Dermis blood vessel endothelial cell (primary cell): ENCODE data around the gene TFR2. TPM values are rescaled to one million over a fixed set of nuclear protein-coding genes. Genes with fewer than 3 reads are reported as not detected.
A peak's percentile ranks its signal among the peaks of the same experiment; 100 is the strongest.

Experiments
- DNase-seq: peaks from one replicate; pipeline ENCODE4 v3.0.0; 2010
- total RNA-seq: library from RNA; depleted of rRNA; stranded (reverse); fragments of >200 nt; gene quantifications from 2 replicates; pipeline ENCODE4 v1.2.3, GENCODE V29; 2014

Gene TFR2
- total RNA-seq, 1 donor from 2014 or later: 0.68 TPM

- DNase-seq: peak; percentile 75
Observed at GRCh38 chr7:100584683-100585510, 56.5 kb downstream of the TFR2 start.

GRCh38 chr7:100584054-100584682 is 57.2 kb downstream of the TFR2 start:
- DNase-seq: no peak

- DNase-seq: peak; percentile 61
Observed at GRCh38 chr7:100583132-100584053, 58.0 kb downstream of the TFR2 start.

GRCh38 chr7:100582650-100583049 is 58.7 kb downstream of the TFR2 start:
- DNase-seq: no peak

GRCh38 chr7:100582041-100582579 is 59.2 kb downstream of the TFR2 start:
- no peak for DNase-seq

GRCh38 chr7:100580466-100581283 is 60.7 kb downstream of the TFR2 start:
- DNase-seq: no peak

- no peak for DNase-seq
Observed at GRCh38 chr7:100578246-100579183, 62.8 kb downstream of the TFR2 start.

GRCh38 chr7:100577507-100577906 is 63.8 kb downstream of the TFR2 start:
- DNase-seq: no peak

GRCh38 chr7:100577103-100577502 is 64.2 kb downstream of the TFR2 start:
- no peak for DNase-seq

GRCh38 chr7:100576384-100576993 is 64.9 kb downstream of the TFR2 start:
- DNase-seq: no peak

- no peak for DNase-seq
Observed at GRCh38 chr7:100575746-100576383, 65.5 kb downstream of the TFR2 start.

- no peak for DNase-seq
Observed at GRCh38 chr7:100575206-100575631, 66.1 kb downstream of the TFR2 start.

GRCh38 chr7:100574362-100575205 is 66.8 kb downstream of the TFR2 start:
- DNase-seq: no peak

- no peak for DNase-seq
Observed at GRCh38 chr7:100573691-100574361, 67.5 kb downstream of the TFR2 start, which contains the start of gene SAP25. SAP25 (minus strand) TSS chr7:100573900; CDS start chr7:100573742, 158 bp downstream.

- DNase-seq: no peak
Observed at GRCh38 chr7:100572949-100573675, 68.2 kb downstream of the TFR2 start.

- no peak for DNase-seq
Observed at GRCh38 chr7:100572281-100572948, 68.9 kb downstream of the TFR2 start.

- DNase-seq: no peak
Observed at GRCh38 chr7:100571829-100572116, 69.6 kb downstream of the TFR2 start.
